HEK293 (cell line): ENCODE data around the gene FAM20B.

Source experiments
- CTCF ChIP-seq: fragments of 450-650 bp; formaldehyde crosslinking; IDR thresholded peaks from 2 replicates; pipeline ENCODE4 v1.5.1; 2016; ENCODE audit warnings: missing biosample characterization, missing genetic modification characterization
- OVOL3 ChIP-seq: fragments of 450-650 bp; formaldehyde crosslinking; IDR thresholded peaks from 2 replicates; pipeline ENCODE4 v1.5.1; 2016; ENCODE audit warnings: missing biosample characterization, missing genetic modification characterization
- PRDM10 ChIP-seq: fragments of 450-650 bp; formaldehyde crosslinking; IDR thresholded peaks from 2 replicates; pipeline ENCODE4 v1.5.1; 2016; ENCODE audit warnings: missing biosample characterization, missing genetic modification characterization
- TCF7L2 ChIP-seq: IDR thresholded peaks from 2 replicates; pipeline ENCODE4 v1.6.1; 2011; ENCODE audit warnings: low read depth, mild to moderate bottlenecking, inconsistent platforms, low read length, moderate library complexity, borderline replicate concordance
- YY1 ChIP-seq: fragments of 450-650 bp; formaldehyde crosslinking; IDR thresholded peaks from 2 replicates; pipeline ENCODE4 v1.5.1; 2018; ENCODE audit warnings: missing biosample characterization, missing genetic modification characterization
- ZBTB1 ChIP-seq: fragments of 450-650 bp; formaldehyde crosslinking; IDR thresholded peaks from 2 replicates; pipeline ENCODE4 v1.5.1; 2016; ENCODE audit warnings: missing biosample characterization, missing genetic modification characterization
- ZNF274 ChIP-seq, 2 experiments: fragments of 200-500 bp in 1 of 2; fragments of 450-650 bp in 1 of 2; sonication (Bioruptor generic) in 1 of 2; formaldehyde crosslinking in 1 of 2; IDR thresholded peaks; 2 replicates each; pipeline versions ENCODE4 v1.5.1 to v1.6.1; 2014 to 2016; ENCODE audit warnings: borderline replicate concordance in 1 of 2, inconsistent platforms in 1 of 2, low read length in 1 of 2, missing biosample characterization in 1 of 2, missing genetic modification characterization in 1 of 2
- ZNF426 ChIP-seq: fragments of 450-650 bp; formaldehyde crosslinking; IDR thresholded peaks from 2 replicates; pipeline ENCODE4 v1.5.1; 2017; ENCODE audit warnings: missing biosample characterization, missing genetic modification characterization, mild to moderate bottlenecking, inconsistent platforms, moderate library complexity
- ZNF704 ChIP-seq: fragments of 450-650 bp; formaldehyde crosslinking; IDR thresholded peaks from 2 replicates; pipeline ENCODE4 v1.5.1; 2016; ENCODE audit warnings: missing biosample characterization, missing genetic modification characterization
- ZSCAN5A ChIP-seq: fragments of 450-650 bp; formaldehyde crosslinking; IDR thresholded peaks from 2 replicates; pipeline ENCODE4 v1.5.1; 2016; ENCODE audit warnings: missing biosample characterization, missing genetic modification characterization

GRCh38 chr1:179105393-179105792 is 79.7 kb downstream of the FAM20B start:
- TF ChIP-seq OVOL3 (tag by site-specific recombination) = no peak
- TF ChIP-seq CTCF = no peak
- TF ChIP-seq ZBTB1 (tag by site-specific recombination) = no peak
- no peak for TF ChIP-seq YY1
- TF ChIP-seq PRDM10 (tag by site-specific recombination) = no peak
- no peak for TF ChIP-seq ZNF274 (IDR thresholded peaks at IDR 0.05; ENCODE audit: low read length)
- no peak for TF ChIP-seq ZNF274 (tag by site-specific recombination; IDR thresholded peaks at IDR 0.05; ENCODE audit: borderline replicate concordance)
- no peak for TF ChIP-seq TCF7L2
- no peak for TF ChIP-seq ZNF704 (tag by site-specific recombination)
- no peak for TF ChIP-seq ZSCAN5A (tag by site-specific recombination)
- TF ChIP-seq ZNF426 (tag by site-specific recombination) = no peak
